ENCODE data around the gene SRL.

GRCh38 chr16:4270091-4270490 lies 28.2 kb upstream of the SRL start:
- TF ChIP-seq GATA3 (IDR thresholded peaks at IDR 0.05; ENCODE audit: low read depth, low read length) = no peak
- TF ChIP-seq GATA2 (IDR thresholded peaks at IDR 0.05; ENCODE audit: low read depth, low read length) = no peak

Data from SH-SY5Y (cell line).